Measurements from ENCODE around the gene ETV3.

The ETV3 gene

GRCh38 chr1:157090196-157090647 is 48.0 kb downstream of the ETV3 start:
- peak; percentile 64 to 96 (median 87) for DNase-seq

GRCh38 chr1:157089789-157090188 is 48.4 kb downstream of the ETV3 start:
- DNase-seq: no peak

GRCh38 chr1:157088607-157089006 is 49.6 kb downstream of the ETV3 start:
- no peak for DNase-seq

GRCh38 chr1:157087030-157087429 is 51.2 kb downstream of the ETV3 start:
- DNase-seq: no peak

GRCh38 chr1:157086299-157086698 is 51.9 kb downstream of the ETV3 start:
- DNase-seq: no peak

GRCh38 chr1:157085421-157085820 is 52.8 kb downstream of the ETV3 start:
- DNase-seq: no peak

- no peak for DNase-seq
Observed at GRCh38 chr1:157084720-157085119, 53.5 kb downstream of the ETV3 start.

- no peak for DNase-seq
Observed at GRCh38 chr1:157081707-157082106, 56.5 kb downstream of the ETV3 start.

GRCh38 chr1:157080714-157081113 is 57.5 kb downstream of the ETV3 start:
- DNase-seq: no peak

- DNase-seq: no peak
Observed at GRCh38 chr1:157077394-157077793, 60.8 kb downstream of the ETV3 start.

GRCh38 chr1:157073944-157074685 is 64.1 kb downstream of the ETV3 start:
- peak in 1 of 3 experiments; percentile 80 for DNase-seq
